SK-N-SH treated with all-trans-retinoic acid at 6 μM for 48 hours (cell line): ENCODE measurements around the gene FAM117B.

Experiments
- ATAC-seq: fragments of 200-7000 bp; cut with Tn5 transposase; 3 replicates; pipeline ENCODE4 v1.9.1; 2020; ENCODE audit warnings: mild to moderate bottlenecking, moderate library complexity
- ARNTL ChIP-seq: fragments of 450-650 bp; formaldehyde crosslinking; IDR thresholded peaks from 2 replicates; pipeline ENCODE4 v1.5.0; 2020; ENCODE audit warnings: low read depth, mild to moderate bottlenecking, moderate library complexity, borderline replicate concordance
- BACH2 ChIP-seq: fragments of 250-450 bp; sonication (Bioruptor Pico); IDR thresholded peaks from 2 replicates; pipeline ENCODE4 v1.9.0; 2021; ENCODE audit warnings: mild to moderate bottlenecking, borderline replicate concordance
- CREB5 ChIP-seq: fragments of 250-450 bp; sonication (Bioruptor Pico); IDR thresholded peaks from 2 replicates; pipeline ENCODE4 v1.5.1; 2020; ENCODE audit warnings: low read depth, mild to moderate bottlenecking, moderate library complexity
- CSDC2 ChIP-seq: fragments of 250-450 bp; sonication (Bioruptor Pico); IDR thresholded peaks from 2 replicates; pipeline ENCODE4 v1.5.0; 2020; ENCODE audit warnings: mild to moderate bottlenecking, moderate library complexity
- CSRNP3 ChIP-seq: fragments of 250-450 bp; sonication (Bioruptor Pico); IDR thresholded peaks from 2 replicates; pipeline ENCODE4 v1.5.1; 2021; ENCODE audit warnings: mild to moderate bottlenecking, moderate library complexity
- ESRRG ChIP-seq: fragments of 250-450 bp; sonication (Bioruptor Pico); IDR thresholded peaks from 2 replicates; pipeline ENCODE4 v1.6.1; 2021; ENCODE audit warnings: mild to moderate bottlenecking
- GLIS3 ChIP-seq: fragments of 250-450 bp; sonication (Bioruptor Pico); IDR thresholded peaks from 2 replicates; pipeline ENCODE4 v1.5.0; 2020; ENCODE audit warnings: mild to moderate bottlenecking, moderate library complexity
- ISL1 ChIP-seq: fragments of 250-450 bp; sonication (Bioruptor Pico); IDR thresholded peaks from 2 replicates; pipeline ENCODE4 v2.1.2; 2022; ENCODE audit warnings: mild to moderate bottlenecking, moderate library complexity
- OSR1 ChIP-seq: fragments of 250-450 bp; sonication (Bioruptor Pico); IDR thresholded peaks from 2 replicates; pipeline ENCODE4 v1.8.0; 2022; ENCODE audit warnings: moderate library complexity, mild to moderate bottlenecking, inconsistent platforms
- PATZ1 ChIP-seq: fragments of 250-450 bp; sonication (Bioruptor Pico); IDR thresholded peaks from 2 replicates; pipeline ENCODE4 v1.8.0; 2020; ENCODE audit warnings: mild to moderate bottlenecking, moderate library complexity, borderline replicate concordance
- POU6F1 ChIP-seq: fragments of 250-450 bp; sonication (Bioruptor Pico); IDR thresholded peaks from 2 replicates; pipeline ENCODE4 v1.8.0; 2021; ENCODE audit warnings: low read depth, mild to moderate bottlenecking, moderate library complexity, borderline replicate concordance
- PPARA ChIP-seq: fragments of 250-450 bp; sonication (Bioruptor Pico); IDR thresholded peaks from 2 replicates; pipeline ENCODE4 v1.5.0; 2020; ENCODE audit warnings: mild to moderate bottlenecking, borderline replicate concordance
- TCF4 ChIP-seq: fragments of 250-450 bp; sonication (Bioruptor Pico); IDR thresholded peaks from 2 replicates; pipeline ENCODE4 v1.8.0; 2021; ENCODE audit warnings: mild to moderate bottlenecking, moderate library complexity, borderline replicate concordance
- TSHZ2 ChIP-seq: fragments of 250-450 bp; sonication (Bioruptor Pico); IDR thresholded peaks from 2 replicates; pipeline ENCODE4 v1.5.0; 2020; ENCODE audit warnings: mild to moderate bottlenecking, moderate library complexity
- ZC3H10 ChIP-seq: fragments of 250-450 bp; sonication (Bioruptor Pico); IDR thresholded peaks from 2 replicates; pipeline ENCODE4 v1.5.1; 2021; ENCODE audit warnings: mild to moderate bottlenecking, moderate library complexity
- ZFP3 ChIP-seq: fragments of 250-450 bp; sonication (Bioruptor Pico); IDR thresholded peaks from 2 replicates; pipeline ENCODE4 v1.5.0; 2020; ENCODE audit warnings: mild to moderate bottlenecking, moderate library complexity
- ZFP30 ChIP-seq: fragments of 450-650 bp; formaldehyde crosslinking; IDR thresholded peaks from 2 replicates; pipeline ENCODE4 v1.5.0; 2022; ENCODE audit warnings: mild to moderate bottlenecking, moderate library complexity
- ZNF565 ChIP-seq: fragments of 450-650 bp; formaldehyde crosslinking; conservative IDR thresholded peaks from 2 replicates; pipeline ENCODE4 v1.5.0; 2020; ENCODE audit warnings: low read depth, mild to moderate bottlenecking, moderate library complexity
- ZNF70 ChIP-seq: fragments of 450-650 bp; formaldehyde crosslinking; IDR thresholded peaks from 2 replicates; pipeline ENCODE4 v1.5.0; 2020; ENCODE audit warnings: mild to moderate bottlenecking, moderate library complexity
- ZNF8 ChIP-seq: fragments of 450-650 bp; formaldehyde crosslinking; IDR thresholded peaks from 2 replicates; pipeline ENCODE4 v1.5.0; 2020; ENCODE audit warnings: mild to moderate bottlenecking, moderate library complexity

FAM117B gene

GRCh38 chr2:202679980-202680379, 45.2 kb downstream of the FAM117B start:
- TF ChIP-seq BACH2 (CRISPR knock-in tag) (no peak), ZNF70 (CRISPR knock-in tag) (no peak), ZC3H10 (no peak), POU6F1 (CRISPR knock-in tag) (no peak), ZNF8 (CRISPR knock-in tag) (no peak), PPARA (no peak), CREB5 (CRISPR knock-in tag) (no peak)

GRCh38 chr2:202680512-202680911, 45.7 kb downstream of the FAM117B start:
- TF ChIP-seq GLIS3 (CRISPR knock-in tag) (no peak), PPARA (no peak), ZNF565 (CRISPR knock-in tag) (no peak), ZFP30 (CRISPR knock-in tag) (no peak), POU6F1 (CRISPR knock-in tag) (no peak)
- no peak for ATAC-seq

More at GRCh38 chr2:202679980-202680379, 45.2 kb downstream of the FAM117B start:
- ATAC-seq, result no peak

GRCh38 chr2:202681688-202682205, 47.0 kb downstream of the FAM117B start:
- no peak for TF ChIP-seq ISL1 (CRISPR knock-in tag)
- TF ChIP-seq BACH2 (CRISPR knock-in tag), result no peak
- no peak for TF ChIP-seq ARNTL
- no peak for TF ChIP-seq TCF4
- TF ChIP-seq ZFP3 (CRISPR knock-in tag), result no peak
- TF ChIP-seq PPARA, result no peak
- TF ChIP-seq CSDC2, result no peak
- no peak for TF ChIP-seq TSHZ2
- TF ChIP-seq ESRRG (CRISPR knock-in tag), result no peak
- no peak for TF ChIP-seq CSRNP3 (CRISPR knock-in tag)
- no peak for TF ChIP-seq CREB5 (CRISPR knock-in tag)
- TF ChIP-seq PATZ1 (CRISPR knock-in tag), result no peak
- no peak for TF ChIP-seq ZC3H10
- no peak for TF ChIP-seq GLIS3 (CRISPR knock-in tag)
- no peak for TF ChIP-seq OSR1
- no peak for TF ChIP-seq ZNF565 (CRISPR knock-in tag)
- no peak for TF ChIP-seq ZNF8 (CRISPR knock-in tag)

More at GRCh38 chr2:202681688-202682205, 47.0 kb downstream of the FAM117B start:
- ATAC-seq, result no peak
